ENCODE measurements around the gene PCSK2.

GRCh38 chr20:17298171-17298570 lies 71.3 kb downstream of the PCSK2 start:
- TF ChIP-seq CTCF (IDR thresholded peaks at IDR 0.05; ENCODE audit: low read depth, low read length, missing input control) (no peak), YY1 (IDR thresholded peaks at IDR 0.05) (no peak), TAF1 (conservative IDR thresholded peaks at IDR 0.05) (no peak), JUND (IDR thresholded peaks at IDR 0.05) (no peak), ATF3 (IDR thresholded peaks at IDR 0.05) (no peak), MAX (IDR thresholded peaks at IDR 0.05) (no peak), REST (IDR thresholded peaks at IDR 0.05) (no peak), NR2F2 (IDR thresholded peaks at IDR 0.05) (no peak), SP1 (IDR thresholded peaks at IDR 0.05) (no peak), GABPA (IDR thresholded peaks at IDR 0.05 in 1 of 2, conservative IDR thresholded peaks at IDR 0.05 in 1 of 2) (no peak), RAD21 (IDR thresholded peaks at IDR 0.05) (no peak)

Data from liver (tissue), 3 donors.